Activated CD8-positive, alpha-beta memory T cell treated with anti-CD3 and anti-CD28 coated beads, Interleukin-2, amount 50 U/mL, for 24 hours (primary cell): ENCODE data around the gene ARL4C.

Experiments used
- DNase-seq: peaks from one replicate; pipeline ENCODE4 v3.0.0-alpha.2; 2020; ENCODE audit errors: extremely low read depth

The ARL4C gene, protein sequence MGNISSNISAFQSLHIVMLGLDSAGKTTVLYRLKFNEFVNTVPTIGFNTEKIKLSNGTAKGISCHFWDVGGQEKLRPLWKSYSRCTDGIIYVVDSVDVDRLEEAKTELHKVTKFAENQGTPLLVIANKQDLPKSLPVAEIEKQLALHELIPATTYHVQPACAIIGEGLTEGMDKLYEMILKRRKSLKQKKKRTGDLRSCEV

GRCh38 chr2:234496835-234497593, at the start of gene ARL4C:
TSS of gene ARL4C (minus strand) at chr2:234497081. CDS start at chr2:234496586, 495 bp downstream.
- no peak for DNase-seq

DNA sequence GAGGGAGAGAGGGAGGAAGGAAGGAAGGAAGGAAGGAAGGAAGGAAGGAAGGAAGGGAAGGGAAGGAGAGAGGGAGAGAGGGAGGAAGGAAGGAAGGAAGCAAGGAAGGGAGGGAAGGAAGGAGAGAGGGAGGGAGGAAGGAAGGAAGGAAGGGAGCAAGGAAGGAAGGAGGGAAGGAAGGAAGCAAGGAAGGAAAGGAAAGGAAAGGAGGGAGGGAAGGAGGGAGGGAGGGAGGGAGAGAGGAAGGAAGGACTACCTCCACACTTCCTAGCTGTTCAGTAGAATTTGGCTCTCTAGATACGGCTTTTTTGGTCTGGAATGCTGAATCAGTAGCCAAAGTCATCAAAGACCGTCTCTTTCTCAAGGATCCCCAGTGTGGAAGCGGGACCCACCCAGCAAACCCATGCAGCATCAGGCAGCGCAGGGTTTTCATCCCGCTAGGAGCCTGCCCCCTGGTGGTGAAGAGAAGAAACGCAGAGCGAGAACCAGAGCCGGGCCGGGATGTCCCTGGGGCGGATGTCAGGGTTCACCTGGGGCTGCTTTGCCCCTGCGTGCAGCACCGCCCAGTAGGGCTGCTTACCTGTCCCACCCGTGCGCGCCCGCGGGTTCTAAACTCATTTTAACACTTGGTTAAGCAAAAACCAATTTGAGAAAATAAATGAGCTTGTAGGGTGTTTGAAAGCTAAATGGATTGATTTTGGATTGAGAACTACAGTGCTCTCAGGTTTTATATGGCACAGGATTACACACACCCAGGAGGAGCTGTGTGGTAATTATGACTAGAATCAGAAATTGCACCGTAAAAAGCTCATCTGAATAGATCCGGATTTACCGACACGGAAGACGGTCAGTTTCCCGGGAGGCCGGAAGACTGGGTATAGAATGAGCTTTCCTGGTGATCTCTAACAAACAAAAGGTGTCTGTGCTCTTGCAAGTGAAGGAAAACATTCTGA, 48.1 kb upstream of the ARL4C start:
- peak; percentile 42 for DNase-seq

GRCh38 chr2:234542742-234543141, 45.9 kb upstream of the ARL4C start:
- DNase-seq, result no peak

DNA sequence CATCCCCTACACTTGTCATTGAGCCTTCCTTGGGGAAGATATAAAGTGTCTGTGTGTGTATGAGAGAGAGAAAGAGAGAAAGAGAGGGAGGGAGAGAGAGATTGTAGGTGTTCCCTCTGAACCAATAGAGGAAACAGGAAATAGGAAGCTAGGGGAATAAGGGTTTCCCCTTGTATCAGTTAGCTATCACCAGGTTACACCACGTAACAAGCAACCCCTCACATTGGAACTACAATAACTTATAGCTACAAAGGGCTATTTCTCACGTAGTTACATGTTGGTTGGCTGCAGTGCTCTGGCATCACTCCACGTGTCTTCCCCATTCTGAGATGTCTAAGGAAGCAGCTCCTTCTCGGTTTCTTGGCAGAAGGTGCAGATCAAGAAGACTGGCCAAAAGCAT, 41.0 kb upstream of the ARL4C start:
- no peak for DNase-seq

- no peak for DNase-seq
Observed at GRCh38 chr2:234536178-234536965, 39.5 kb upstream of the ARL4C start.

DNA sequence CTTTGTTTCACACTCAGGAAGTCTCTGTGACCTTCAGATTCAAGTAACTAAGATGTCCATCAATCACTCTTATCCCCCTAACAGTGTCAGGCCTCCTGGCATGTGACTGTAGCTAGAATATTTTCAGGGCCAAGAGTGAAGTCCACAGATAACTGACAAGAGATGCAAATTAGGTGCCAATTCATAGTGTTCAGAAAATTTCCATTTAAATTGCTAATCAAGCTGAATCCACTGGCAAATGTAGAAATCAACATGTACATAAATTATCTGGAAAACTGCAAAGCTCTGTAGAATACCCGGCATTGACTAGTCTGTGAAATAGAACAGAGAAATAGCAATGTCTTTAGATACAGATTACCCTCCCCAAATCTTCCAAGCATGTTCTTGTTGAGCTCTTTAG, 38.6 kb upstream of the ARL4C start:
- DNase-seq, result no peak

- no peak for DNase-seq
Observed at GRCh38 chr2:234534515-234534914, 37.6 kb upstream of the ARL4C start.

GRCh38 chr2:234533626-234534025, 36.7 kb upstream of the ARL4C start:
- no peak for DNase-seq

GRCh38 chr2:234528410-234529148, 31.7 kb upstream of the ARL4C start:
- no peak for DNase-seq

- DNase-seq, result no peak
Observed at GRCh38 chr2:234526711-234527110, 29.8 kb upstream of the ARL4C start.

DNA sequence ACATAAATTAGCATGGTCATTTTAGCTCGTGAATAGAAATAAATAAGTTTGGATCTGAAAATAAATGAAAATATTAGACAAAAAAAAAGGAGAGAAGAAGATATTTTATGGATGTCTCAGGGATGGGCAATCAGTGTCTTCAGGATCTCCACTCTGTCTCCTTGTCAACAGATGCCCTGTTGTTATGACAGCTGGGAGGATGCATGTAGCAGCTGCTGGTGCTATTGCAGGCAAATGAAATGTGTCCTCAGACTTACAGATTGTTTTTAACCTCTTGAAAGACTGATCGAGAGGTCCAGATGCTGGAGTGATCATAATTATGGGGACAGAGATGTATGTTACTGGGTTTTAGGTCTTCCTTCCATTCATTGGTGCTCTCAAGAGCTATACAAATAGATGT, 24.7 kb upstream of the ARL4C start:
- DNase-seq, result no peak

- DNase-seq, result no peak
Observed at GRCh38 chr2:234518986-234519642, 22.2 kb upstream of the ARL4C start.

DNA sequence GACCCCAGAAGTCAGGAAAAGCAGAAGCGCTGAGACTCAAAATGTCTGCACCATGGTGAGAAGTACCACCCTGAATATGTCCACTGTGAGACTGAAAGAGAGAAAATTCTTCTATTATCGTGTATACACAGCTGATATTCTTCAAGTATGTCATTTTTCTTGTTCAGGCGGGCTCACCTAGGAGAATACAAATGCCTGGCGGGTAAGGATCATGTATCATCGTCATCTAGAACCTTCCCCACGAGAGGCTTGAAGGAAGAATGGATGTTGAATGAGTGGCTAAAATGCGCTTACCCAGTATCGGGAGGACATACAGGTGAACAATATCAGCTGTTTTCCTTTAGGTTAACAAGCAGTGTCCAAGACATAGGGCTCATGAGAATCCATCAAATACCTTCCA, 21.1 kb upstream of the ARL4C start:
- no peak for DNase-seq

DNA sequence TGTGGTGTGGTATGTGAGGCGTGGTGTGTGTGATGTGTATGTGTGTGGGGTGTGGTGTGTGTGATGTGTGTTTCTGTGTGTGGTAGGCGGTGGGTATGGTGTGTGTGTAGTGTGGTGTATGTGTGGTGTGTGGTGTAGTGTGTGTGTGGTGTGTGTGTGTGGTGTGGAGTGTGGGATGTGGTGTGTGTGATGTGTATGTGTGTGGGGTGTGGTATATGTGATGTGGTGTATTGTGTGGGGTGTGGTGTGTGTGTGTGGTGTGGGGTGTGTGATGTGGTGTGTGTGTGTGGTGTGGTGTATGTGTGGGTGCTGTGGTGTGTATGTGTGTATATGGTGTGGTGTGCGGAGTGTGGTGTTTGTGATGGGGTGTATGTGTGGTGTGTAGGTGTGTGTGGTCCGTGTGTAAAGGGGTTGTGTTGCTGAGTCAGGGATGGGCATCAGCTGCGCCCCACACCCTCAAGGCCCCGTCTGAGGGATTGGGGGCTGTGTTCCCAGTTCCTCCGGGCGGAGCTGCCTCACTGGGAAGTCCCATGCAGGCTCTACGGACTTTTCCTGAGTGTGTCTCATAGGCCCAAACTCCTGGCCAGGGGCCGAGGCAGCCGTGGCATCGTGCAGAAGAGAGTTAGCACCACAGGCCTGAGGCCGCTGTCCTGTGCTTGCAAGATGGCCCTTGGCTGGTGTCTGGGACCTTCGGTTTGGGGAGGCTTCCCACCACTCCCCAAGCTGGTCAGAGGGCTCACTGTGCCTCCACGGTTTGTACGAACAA, 18.2 kb upstream of the ARL4C start:
- no peak for DNase-seq

DNA sequence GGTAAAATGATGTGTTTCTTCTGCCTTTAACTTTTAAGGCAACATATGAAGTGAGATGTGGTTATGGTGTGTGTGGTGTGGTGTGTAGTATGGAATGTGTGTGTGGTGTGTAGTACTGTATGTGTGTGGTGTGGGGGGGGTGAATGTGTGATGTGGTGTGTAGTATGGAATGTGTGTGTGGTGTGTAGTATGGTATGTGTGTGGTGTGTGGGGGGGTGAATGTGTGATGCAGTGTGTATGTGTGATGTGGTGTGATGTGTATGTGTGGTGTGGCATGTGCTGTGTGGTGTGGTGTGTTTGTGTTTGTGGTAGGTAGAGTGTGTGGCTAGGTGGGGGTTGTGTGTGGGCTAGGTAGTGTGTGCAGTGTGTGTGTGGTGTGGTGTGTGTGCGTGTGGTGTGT, 17.2 kb upstream of the ARL4C start:
- no peak for DNase-seq

DNA sequence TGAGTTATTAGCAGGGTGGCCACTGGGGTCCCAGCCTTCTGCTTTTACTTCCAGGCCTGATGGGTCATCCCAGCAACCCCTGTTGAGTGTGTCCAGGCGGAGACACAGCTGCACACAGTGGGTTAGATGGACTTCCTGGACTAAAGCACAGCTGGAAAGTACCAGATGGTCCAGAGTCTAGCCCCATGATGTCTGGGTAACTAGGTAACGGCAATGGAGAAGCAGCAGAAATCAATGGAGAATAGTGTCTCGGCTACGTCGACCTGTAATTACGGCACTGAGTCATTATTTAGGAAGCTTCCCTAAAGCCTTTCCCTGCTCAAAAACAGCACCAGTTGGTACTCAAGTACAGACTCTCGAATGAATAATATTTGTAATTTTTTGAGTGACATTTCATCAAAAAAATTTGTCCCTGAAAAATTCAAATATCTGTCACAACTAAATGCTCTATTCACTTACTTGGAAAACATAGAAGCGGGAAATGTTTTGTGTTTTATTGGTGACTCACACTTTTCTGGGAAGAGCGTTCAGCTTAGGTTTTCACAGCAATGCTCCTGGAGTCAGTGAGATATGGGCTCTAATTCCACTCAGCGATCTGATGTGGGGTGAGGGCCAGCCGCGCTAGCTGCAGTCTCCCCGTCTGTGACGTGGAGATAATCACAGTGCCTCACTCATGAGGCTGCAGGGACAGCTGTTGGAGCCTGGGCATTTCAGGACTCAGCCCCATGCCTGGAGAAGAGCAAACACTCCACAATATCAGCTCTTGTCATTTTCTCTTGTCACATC, 16.2 kb upstream of the ARL4C start:
- no peak for DNase-seq

DNA sequence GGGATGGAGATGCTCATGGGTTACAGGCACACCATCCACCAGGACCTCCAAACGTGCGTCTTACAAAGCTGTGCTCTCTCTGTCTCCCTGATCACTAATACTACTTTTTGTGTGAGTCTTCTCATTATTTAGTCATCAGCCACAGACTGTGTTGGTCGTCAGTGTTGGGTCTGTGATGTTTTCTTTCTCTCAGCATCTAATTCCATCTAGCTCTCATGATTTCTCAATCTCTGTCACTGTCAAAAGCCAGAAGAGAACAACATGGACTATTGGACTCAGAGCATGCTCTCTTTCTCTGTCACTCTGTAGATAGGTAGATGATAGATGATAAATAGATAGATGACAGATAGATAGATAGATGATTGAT, 6.0 kb upstream of the ARL4C start:
- no peak for DNase-seq

DNA sequence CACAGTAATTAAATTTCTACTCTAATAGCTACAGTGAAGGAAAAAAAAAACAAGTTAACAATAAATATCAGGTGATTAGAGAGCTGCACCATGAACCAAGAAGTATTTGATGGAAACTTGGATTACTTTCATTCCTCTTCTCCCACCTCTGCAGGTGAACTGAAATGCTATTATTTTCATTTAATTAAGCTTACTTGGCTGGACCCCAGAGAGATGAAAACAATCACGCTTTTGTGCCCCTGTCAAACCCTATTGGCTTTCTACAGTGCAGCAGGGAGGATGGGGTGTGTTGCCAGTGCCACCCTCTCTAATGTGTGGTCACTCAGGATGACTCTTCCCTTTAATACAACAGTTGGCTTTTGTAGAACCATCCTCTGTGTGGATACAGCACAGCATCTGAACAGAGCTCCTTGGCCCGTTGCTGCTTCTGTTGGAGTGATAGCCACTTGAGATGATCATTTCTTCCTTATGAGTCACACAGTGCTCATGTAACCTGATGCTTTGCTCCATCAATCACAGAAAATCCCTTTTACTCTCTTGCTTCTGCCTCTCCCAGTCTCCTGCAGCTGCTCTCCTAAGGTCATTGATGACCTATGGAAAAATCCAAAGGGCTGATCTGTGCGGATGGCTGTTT, 5.5 kb upstream of the ARL4C start:
- no peak for DNase-seq
